ENCODE results near the gene PGAP2.

GRCh38 chr11:3803726-3804495 lies 4.4 kb upstream of the PGAP2 start:
- TF ChIP-seq POLR2A (IDR thresholded peaks at IDR 0.05) (no peak), CTCF (IDR thresholded peaks at IDR 0.05) (no peak), POLR2AphosphoS5 (IDR thresholded peaks at IDR 0.05) (no peak)
